ENCODE results near the gene POLR3GL. TPM values are rescaled to one million over a fixed set of nuclear protein-coding genes. Genes with fewer than 3 reads are reported as not detected.

POLR3GL gene
- total RNA-seq, 3 donors from 2014 or later = 18.0 to 32.8 (median 18.1) TPM

GRCh38 chr1:146012703-146013558, 48.4 kb downstream of the POLR3GL start:
- Histone ChIP-seq H3K4me3 (no peak overlapping the region), H3K27ac (no peak overlapping the region), H3K27me3 (no peaks in the 10 kb centered on the region), H3K36me3 (no peaks in the 10 kb centered on the region), H3K4me1 (no peaks in the 10 kb centered on the region), H3K9me3 (no peaks in the 10 kb centered on the region)
- TF ChIP-seq POLR2AphosphoS5 (IDR thresholded peaks at IDR 0.05) (peak in 2 of 3 donors; percentile 49 to 61), POLR2A (IDR thresholded peaks at IDR 0.05) (no peak)
- TF ChIP-seq, protein P1, sequence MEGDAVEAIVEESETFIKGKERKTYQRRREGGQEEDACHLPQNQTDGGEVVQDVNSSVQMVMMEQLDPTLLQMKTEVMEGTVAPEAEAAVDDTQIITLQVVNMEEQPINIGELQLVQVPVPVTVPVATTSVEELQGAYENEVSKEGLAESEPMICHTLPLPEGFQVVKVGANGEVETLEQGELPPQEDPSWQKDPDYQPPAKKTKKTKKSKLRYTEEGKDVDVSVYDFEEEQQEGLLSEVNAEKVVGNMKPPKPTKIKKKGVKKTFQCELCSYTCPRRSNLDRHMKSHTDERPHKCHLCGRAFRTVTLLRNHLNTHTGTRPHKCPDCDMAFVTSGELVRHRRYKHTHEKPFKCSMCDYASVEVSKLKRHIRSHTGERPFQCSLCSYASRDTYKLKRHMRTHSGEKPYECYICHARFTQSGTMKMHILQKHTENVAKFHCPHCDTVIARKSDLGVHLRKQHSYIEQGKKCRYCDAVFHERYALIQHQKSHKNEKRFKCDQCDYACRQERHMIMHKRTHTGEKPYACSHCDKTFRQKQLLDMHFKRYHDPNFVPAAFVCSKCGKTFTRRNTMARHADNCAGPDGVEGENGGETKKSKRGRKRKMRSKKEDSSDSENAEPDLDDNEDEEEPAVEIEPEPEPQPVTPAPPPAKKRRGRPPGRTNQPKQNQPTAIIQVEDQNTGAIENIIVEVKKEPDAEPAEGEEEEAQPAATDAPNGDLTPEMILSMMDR (IDR thresholded peaks at IDR 0.05) = peak; percentile 27 to 82 (median 79)
- intact Hi-C loops (cut with DNase I; ENCODE audit: low total_unique reads) = loop anchor here (10.0 kb wide), 1 partner anchor 158 kb away; the partner anchor contains the start of gene PIAS3
- no peak for DNase-seq (ENCODE audit: low spot score in 2 of 2)

DNA sequence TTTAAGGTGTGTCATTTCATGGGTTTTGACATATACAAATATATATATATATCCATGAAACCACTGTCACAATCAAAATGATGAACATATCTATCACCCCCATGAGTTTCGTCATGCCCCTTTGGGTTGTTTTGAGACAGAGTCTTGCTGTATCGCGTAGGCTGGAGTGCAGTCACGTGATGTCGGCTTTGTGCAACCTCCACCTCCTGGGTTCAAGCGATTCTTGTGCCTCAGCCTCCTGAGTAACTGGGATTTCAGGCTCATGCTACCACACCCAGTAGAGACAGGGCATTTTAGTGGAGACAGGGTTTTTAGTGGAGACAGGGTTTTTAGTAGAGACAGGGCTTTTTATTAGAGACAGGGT, 49.1 kb downstream of the POLR3GL start:
- Histone ChIP-seq H3K36me3 (no peaks in the 10 kb centered on the region), H3K4me3 (no peak overlapping the region), H3K27ac (no peak overlapping the region), H3K4me1 (no peaks in the 10 kb centered on the region), H3K9me3 (no peaks in the 10 kb centered on the region), H3K27me3 (no peaks in the 10 kb centered on the region)
- TF ChIP-seq POLR2AphosphoS5 (IDR thresholded peaks at IDR 0.05) = no peak
- TF ChIP-seq, protein P1 (IDR thresholded peaks at IDR 0.05) = no peak
- TF ChIP-seq POLR2A (IDR thresholded peaks at IDR 0.05) = no peak
- DNase-seq (ENCODE audit: low spot score in 2 of 2) = no peak
- intact Hi-C loops (cut with DNase I; ENCODE audit: low total_unique reads) = loop anchor here (10.0 kb wide), 1 partner anchor 159 kb away; the partner anchor contains the start of gene PIAS3

DNA sequence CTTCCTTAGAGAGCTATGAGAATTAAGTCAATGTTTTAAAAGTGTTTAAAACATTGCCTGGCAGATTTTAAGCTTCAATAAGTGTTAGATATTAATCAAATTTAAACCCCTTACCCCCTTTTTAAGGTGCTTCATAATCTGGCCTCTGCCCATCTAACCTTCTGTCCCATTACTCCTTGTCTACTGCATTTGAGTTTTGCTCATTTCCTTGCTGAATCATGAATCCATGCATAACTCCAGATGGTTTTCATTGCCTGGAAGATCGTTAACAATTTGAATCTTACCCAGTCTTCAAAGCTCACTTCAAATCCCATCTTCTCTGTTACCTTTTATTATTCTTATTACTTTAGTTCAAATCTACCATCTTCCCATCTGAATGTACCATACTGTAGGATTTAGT, 52.4 kb downstream of the POLR3GL start:
- no peaks in the 10 kb centered on the region for H3K9me3 ChIP-seq
- H3K4me1 ChIP-seq = peaks cover 0 to 4% of the 10 kb centered on the region in 2 donors
- no peaks in the 10 kb centered on the region for H3K36me3 ChIP-seq
- no peak overlapping the region for H3K4me3 ChIP-seq
- no peak for DNase-seq (ENCODE audit: low spot score in 2 of 2)
- TF ChIP-seq, protein P1 (IDR thresholded peaks at IDR 0.05) = no peak
- no peak for TF ChIP-seq POLR2A (IDR thresholded peaks at IDR 0.05)
- no peak for TF ChIP-seq POLR2AphosphoS5 (IDR thresholded peaks at IDR 0.05)
- peaks cover 0 to 21% of the 10 kb centered on the region in 2 donors for H3K27me3 ChIP-seq
- no peak overlapping the region for H3K27ac ChIP-seq
- intact Hi-C loops (cut with DNase I; ENCODE audit: low total_unique reads) = loop anchor here (10.0 kb wide), 1 partner anchor 162 kb away; the partner anchor contains the start of gene PIAS3

- TF ChIP-seq, protein P1 (IDR thresholded peaks at IDR 0.05) = no peak
- TF ChIP-seq POLR2AphosphoS5 (IDR thresholded peaks at IDR 0.05) (no peak), POLR2A (IDR thresholded peaks at IDR 0.05) (no peak)
- peak overlapping the region; percentile 23 to 54 (median 30) for H3K4me3 ChIP-seq
- no peak for DNase-seq (ENCODE audit: low spot score in 2 of 2)
- no peaks in the 10 kb centered on the region for H3K36me3 ChIP-seq
- intact Hi-C loops (cut with DNase I; ENCODE audit: low total_unique reads) = loop anchor here (10.0 kb wide), 1 partner anchor 165 kb away; the partner anchor contains the start of gene PIAS3
- no peaks in the 10 kb centered on the region for H3K9me3 ChIP-seq
- peaks cover 0 to 4% of the 10 kb centered on the region in 2 donors for H3K4me1 ChIP-seq
- H3K27me3 ChIP-seq = peaks cover 0 to 21% of the 10 kb centered on the region in 2 donors
- no peak overlapping the region for H3K27ac ChIP-seq
Observed at GRCh38 chr1:146019231-146020057, 55.0 kb downstream of the POLR3GL start.

Measured in breast epithelium (tissue), 4 donors.